HepG2 (cell line): Measurements from ENCODE around the gene DSE. TPM values are rescaled to one million over a fixed set of nuclear protein-coding genes. Genes with fewer than 3 reads are reported as not detected.
A peak's percentile ranks its signal among the peaks of the same experiment; 100 is the strongest.

Experiments
- ATAC-seq: fragments of 200-7000 bp; cut with Tn5 transposase; 3 replicates; pipeline ENCODE4 v1.9.1; 2020; ENCODE audit warnings: mild to moderate bottlenecking, moderate library complexity
- BruUV-seq: library from RNA; stranded (reverse); fragments of 400-500 nt; replicated peaks from 2 replicates; lab custom pipeline; 2021; lab: Mats Ljungman, UMichigan
- CTCF ChIA-PET: fragments of 300-600 bp; formaldehyde crosslinking; extraction: SDS; loops from one replicate; lab custom pipeline; 2021; ENCODE audit warnings: low total read pairs, inconsistent platforms, low intra/inter-chr PET ratio; lab: Yijun Ruan, JAX
- POLR2A ChIA-PET: fragments of 350-600 bp; sonication (Branson Sonifier 250); formaldehyde crosslinking; loops from one replicate; lab custom pipeline; 2020; ENCODE audit warnings: antibody characterized with exemption, inconsistent platforms; lab: Yijun Ruan, JAX
- DNase-seq: peaks from one replicate; pipeline ENCODE4 v3.0.0-alpha.2; 2015; ENCODE audit warnings: low spot score
- FAIRE-seq: peaks from 3 replicates; lab custom pipeline; 2011; peaks lifted over from hg19 to GRCh38; lab: Jason Lieb, UNC
- H2AFZ ChIP-seq: one replicate; pipeline ENCODE4 v1.6.1; 2011; ENCODE audit warnings: low read length, inconsistent platforms
- H3K27ac ChIP-seq: fragments of 300-600 bp; 3 replicates; pipeline ENCODE4 v1.8.0; 2011; ENCODE audit warnings: mixed run types, mild to moderate bottlenecking, mixed read lengths, low read length, inconsistent platforms; ENCODE audit not compliant: insufficient read depth; ENCODE audit errors: extremely low read length
- H3K27me3 ChIP-seq, 2 experiments: fragments of 200-600 bp in 1 of 2; 2 replicates in 1 of 2; 3 replicates in 1 of 2; pipeline versions ENCODE4 v1.6.0 to v1.8.0; 2011; ENCODE audit warnings: low read length in 2 of 2, mild to moderate bottlenecking in 2 of 2, moderate library complexity in 2 of 2, inconsistent platforms in 1 of 2; ENCODE audit not compliant: insufficient read depth in 2 of 2, control insufficient read depth in 1 of 2
- H3K36me3 ChIP-seq, 2 experiments: fragments of 200-600 bp in 1 of 2; replicated peaks in 1 of 2; 2 replicates in 1 of 2; 3 replicates in 1 of 2; pipeline versions ENCODE4 v1.5.1 to v1.8.0; 2011; ENCODE audit warnings: low read length in 2 of 2, inconsistent platforms in 1 of 2; ENCODE audit not compliant: insufficient read depth in 2 of 2, control insufficient read depth in 1 of 2
- H3K4me1 ChIP-seq: 2 replicates; pipeline ENCODE4 v1.5.1; 2012; ENCODE audit warnings: low read length, inconsistent platforms; ENCODE audit not compliant: insufficient read depth
- H3K4me2 ChIP-seq: 2 replicates; pipeline ENCODE4 v1.6.0; 2011; ENCODE audit warnings: low read depth, low read length, inconsistent platforms
- H3K4me3 ChIP-seq, 3 experiments: fragments of 200-600 bp in 1 of 3; sonication (generic), shearing (Covaris generic) in 1 of 3; replicated peaks in 1 of 3; 2 replicates each; pipeline ENCODE4 v1.5.1; 2011 to 2016; ENCODE audit warnings: low read length in 3 of 3, inconsistent platforms in 2 of 3, low read depth in 2 of 3, mild to moderate bottlenecking in 2 of 3, control low read depth in 1 of 3, mixed read lengths in 1 of 3; ENCODE audit not compliant: insufficient read depth in 1 of 3
- H3K79me2 ChIP-seq: one replicate; pipeline ENCODE4 v1.6.1; 2011; ENCODE audit warnings: low read length, inconsistent platforms; ENCODE audit not compliant: insufficient read depth
- H3K9ac ChIP-seq: 2 replicates; pipeline ENCODE4 v1.6.0; 2011; ENCODE audit warnings: mild to moderate bottlenecking, low read depth, low read length, inconsistent platforms; ENCODE audit not compliant: insufficient read depth
- H3K9me3 ChIP-seq: 2 replicates; pipeline ENCODE4 v1.5.1; 2012; ENCODE audit warnings: mild to moderate bottlenecking, low read length
- H4K20me1 ChIP-seq: 2 replicates; pipeline ENCODE4 v1.6.0; 2011; ENCODE audit warnings: inconsistent platforms, mild to moderate bottlenecking, low read length, moderate library complexity; ENCODE audit not compliant: insufficient read depth
- ARID2 ChIP-seq: sonication (generic); formaldehyde crosslinking; IDR thresholded peaks from 2 replicates; pipeline ENCODE4 v1.8.1; 2022; ENCODE audit warnings: mild to moderate bottlenecking, missing genetic modification reagents, borderline replicate concordance
- BRD4 ChIP-seq: sonication (generic); formaldehyde crosslinking; IDR thresholded peaks from 2 replicates; pipeline ENCODE4 v1.4.0; 2020; ENCODE audit warnings: missing genetic modification reagents
- BRF2 ChIP-seq: sonication (generic); formaldehyde crosslinking; IDR thresholded peaks from 2 replicates; pipeline ENCODE4 v1.8.1; 2022; ENCODE audit warnings: mild to moderate bottlenecking, missing genetic modification reagents
- ELF1 ChIP-seq: sonication (generic); formaldehyde crosslinking; IDR thresholded peaks from 2 replicates; pipeline ENCODE4 v1.4.0; 2020; ENCODE audit warnings: missing genetic modification reagents
- IRF1 ChIP-seq: sonication (generic); formaldehyde crosslinking; IDR thresholded peaks from 2 replicates; pipeline ENCODE4 v1.4.0; 2020; ENCODE audit warnings: low read depth, mild to moderate bottlenecking, missing genetic modification reagents
- KLF15 ChIP-seq: sonication (generic); formaldehyde crosslinking; IDR thresholded peaks from 2 replicates; pipeline ENCODE4 v1.8.1; 2023; ENCODE audit warnings: borderline replicate concordance, mild to moderate bottlenecking, inconsistent platforms, missing genetic modification reagents, mixed read lengths
- MLXIP ChIP-seq: sonication (generic); formaldehyde crosslinking; IDR thresholded peaks from 2 replicates; pipeline ENCODE4 v1.9.0; 2021; ENCODE audit warnings: missing genetic modification reagents, borderline replicate concordance
- NCOA1 ChIP-seq: sonication (generic); formaldehyde crosslinking; IDR thresholded peaks from 2 replicates; pipeline ENCODE4 v1.9.0; 2021; ENCODE audit warnings: missing genetic modification reagents
- NFATC3 ChIP-seq: sonication (generic); formaldehyde crosslinking; IDR thresholded peaks from 2 replicates; pipeline ENCODE4 v1.5.1; 2020; ENCODE audit warnings: mild to moderate bottlenecking, missing genetic modification reagents
- RXRA ChIP-seq: sonication (generic); formaldehyde crosslinking; IDR thresholded peaks from 2 replicates; pipeline ENCODE4 v1.5.1; 2020; ENCODE audit warnings: missing genetic modification reagents
- SSRP1 ChIP-seq: IDR thresholded peaks from 2 replicates; pipeline ENCODE4 v1.6.1; 2016; ENCODE audit warnings: control low read depth
- ZMYM2 ChIP-seq: sonication (generic); formaldehyde crosslinking; IDR thresholded peaks from 2 replicates; pipeline ENCODE4 v1.8.0; 2022; ENCODE audit warnings: mild to moderate bottlenecking, missing genetic modification reagents
- ZNF24 ChIP-seq: fragments of 450-650 bp; IDR thresholded peaks from 2 replicates; pipeline ENCODE4 v1.6.1; 2017; ENCODE audit warnings: antibody characterized with exemption, mild to moderate bottlenecking
- ZNF274 ChIP-seq: sonication (generic); formaldehyde crosslinking; IDR thresholded peaks from 2 replicates; pipeline ENCODE4 v1.5.1; 2020; ENCODE audit warnings: mild to moderate bottlenecking, missing genetic modification reagents
- ZNF3 ChIP-seq: IDR thresholded peaks from 2 replicates; pipeline ENCODE4 v1.7.0; 2017; ENCODE audit warnings: inconsistent platforms
- WGBS: methylation state at CpG from one replicate; pipeline ENCODE4 v1.1.6; 2017; ENCODE audit warnings: low lambda C conversion rate; 5-methylcytosine and 5-hydroxymethylcytosine counted together
- in situ Hi-C: cut with HindIII; loops from 2 replicates; pipeline ENCODE4 v1.10.0; 2017; ENCODE audit warnings: low pct_unique_long_range_greater_than_20kb; ENCODE audit not compliant: extremely low pct_ligation_motif_present
- intact Hi-C: fragments of 100-400 bp; cut with micrococcal nuclease; formaldehyde crosslinking; loops from one replicate; pipeline ENCODE4 v1.10.0; 2022; ENCODE audit not compliant: unreplicated experiment
- polyA plus RNA-seq, 8 experiments: library from polyadenylated mRNA; depleted of rRNA in 3 of 8; stranded (reverse) in 7 of 8; unstranded in 1 of 8; fragments of >200 nt; fragmentation: Illumina TruSeq in 4 of 8; extraction: Trizol in 4 of 8; gene quantifications; 2 replicates each; pipeline versions ENCODE4 v1.2.1 to v1.2.3, GENCODE V29; 2011 to 2016; ENCODE audit warnings: low read depth in 4 of 8, missing spikeins in 1 of 8, mixed read lengths in 1 of 8; ENCODE audit not compliant: insufficient read depth in 1 of 8
- total RNA-seq, 5 experiments: library from RNA; depleted of rRNA; stranded (reverse); fragments of >200 nt; fragmentation: Illumina TruSeq; extraction: Trizol; gene quantifications; 2 replicates each; pipeline ENCODE4 v1.2.3, GENCODE V29; 2016; ENCODE audit warnings: low read depth in 1 of 5

Gene DSE
- total and polyA plus RNA-seq, 2 of the 13 experiments (the other 11 are each of a cell fraction or from before 2014, with no cell fraction given): 2.6 to 4.6 TPM

GRCh38 chr6:116431964-116432595, 61.3 kb downstream of the DSE start:
- FAIRE-seq: no peak
- BruUV-seq: no TSS peak
- CTCF ChIA-PET: no interaction called here
- H3K36me3 ChIP-seq: no peaks in the 10 kb centered on the region
- no peaks in the 10 kb centered on the region for H4K20me1 ChIP-seq
- no peak overlapping the region for H3K9ac ChIP-seq
- H3K4me3 ChIP-seq: no peak overlapping the region
- intact Hi-C loops: no loop called here
- no peak for DNase-seq
- H3K27ac ChIP-seq: no peak overlapping the region
- peaks cover 0 to 1% of the 10 kb centered on the region in 2 experiments; a peak in 1 of 5 replicates for H3K27me3 ChIP-seq
- no peak overlapping the region for H3K4me2 ChIP-seq
- POLR2A ChIA-PET: no interaction called here
- no peaks in the 10 kb centered on the region for H3K4me1 ChIP-seq
- no peak for ATAC-seq
- peak; percentile 70 for TF ChIP-seq ZNF3 (CRISPR knock-in tag)
- TF ChIP-seq ARID2 (CRISPR knock-in tag): no peak
- H2AFZ ChIP-seq: no peak overlapping the region
- no peaks in the 10 kb centered on the region for H3K9me3 ChIP-seq
- H3K79me2 ChIP-seq: no peaks in the 10 kb centered on the region
- in situ Hi-C loops: no loop called here

- Histone ChIP-seq H3K4me3 (no peak overlapping the region), H2AFZ (no peak overlapping the region), H3K9me3 (no peaks in the 10 kb centered on the region), H3K4me2 (no peak overlapping the region), H3K27ac (no peak overlapping the region), H3K9ac (no peak overlapping the region), H4K20me1 (no peaks in the 10 kb centered on the region), H3K27me3 (peaks cover 0 to 1% of the 10 kb centered on the region in 2 experiments; a peak in 1 of 5 replicates), H3K4me1 (no peaks in the 10 kb centered on the region), H3K79me2 (no peaks in the 10 kb centered on the region), H3K36me3 (no peaks in the 10 kb centered on the region)
- POLR2A ChIA-PET: no interaction called here
- no peak for TF ChIP-seq BRD4 (CRISPR knock-in tag)
- TF ChIP-seq ZNF274 (CRISPR knock-in tag): no peak
- no peak for TF ChIP-seq IRF1
- TF ChIP-seq MLXIP (CRISPR knock-in tag): no peak
- TF ChIP-seq SSRP1 (CRISPR knock-in tag): no peak
- TF ChIP-seq NCOA1 (CRISPR knock-in tag): no peak
- TF ChIP-seq KLF15 (CRISPR knock-in tag): no peak
- no peak for TF ChIP-seq NFATC3 (CRISPR knock-in tag)
- no peak for TF ChIP-seq ZMYM2 (CRISPR knock-in tag)
- TF ChIP-seq BRF2 (CRISPR knock-in tag): no peak
- TF ChIP-seq ELF1 (CRISPR knock-in tag): no peak
- TF ChIP-seq RXRA (CRISPR knock-in tag): no peak
- no peak for TF ChIP-seq ZNF24
- intact Hi-C loops (no loop called here), in situ Hi-C loops (no loop called here)
- FAIRE-seq (no peak), ATAC-seq (no peak), DNase-seq (no peak)
- WGBS: 49% methylated on average over 4 of the region's 4 CpGs
- CTCF ChIA-PET: no interaction called here
- BruUV-seq: no TSS peak
Observed at GRCh38 chr6:116433206-116433712, 62.5 kb downstream of the DSE start.
